Esophagus squamous epithelium (tissue), 5 donors: ENCODE measurements around the gene SAXO2. TPM values are rescaled to one million over a fixed set of nuclear protein-coding genes. Genes with fewer than 3 reads are reported as not detected.
"Not testable (repeated sequence)": the region's sequence is repeated elsewhere in the genome, so short reads cannot be mapped to it uniquely, and the experiment has no call there.

Experiments
- DNase-seq: peaks from one replicate; lab custom pipeline; 2025; lab: John Stamatoyannopoulos, UW
- H3K27ac ChIP-seq, 4 donors: fragments of 200-600 bp; sonication (generic); one replicate each; pipeline ENCODE4 v1.5.1; 2016 to 2019; ENCODE audit warnings: mild to moderate bottlenecking in 1 of 4
- H3K27me3 ChIP-seq, 4 donors: fragments of 200-600 bp; sonication (generic); 1 replicate in 3 of 4; 2 replicates in 1 of 4; pipeline versions ENCODE4 v1.5.1 to v1.6.0; 2017 to 2021; ENCODE audit warnings: antibody characterized with exemption in 1 of 4
- H3K36me3 ChIP-seq, 3 donors: fragments of 200-600 bp; sonication (generic); one replicate each; pipeline ENCODE4 v1.5.1; 2016 to 2019
- H3K4me1 ChIP-seq, 3 donors: fragments of 200-600 bp; sonication (generic); one replicate each; pipeline ENCODE4 v1.5.1; 2017 to 2019
- H3K4me3 ChIP-seq, 4 donors: fragments of 200-600 bp; sonication (generic); 1 replicate in 3 of 4; 2 replicates in 1 of 4; pipeline ENCODE4 v1.5.1; 2016 to 2019; ENCODE audit warnings: mild to moderate bottlenecking in 2 of 4, moderate library complexity in 1 of 4
- H3K9me3 ChIP-seq, 3 donors: fragments of 200-600 bp; sonication (generic); one replicate each; pipeline ENCODE4 v1.5.1; 2016 to 2019
- POLR2A ChIP-seq, 4 donors: fragments of 450-650 bp; IDR thresholded peaks; one replicate each; pipeline ENCODE4 v1.6.1; 2017; ENCODE audit warnings: antibody characterized with exemption in 4 of 4, mild to moderate bottlenecking in 4 of 4, moderate library complexity in 3 of 4
- WGBS, 2 donors: methylation state at CpG; one replicate each; pipeline ENCODE4 v1.1.5; 2018; 5-methylcytosine and 5-hydroxymethylcytosine counted together
- intact Hi-C: fragments of 100-400 bp; cut with DNase I; formaldehyde crosslinking; loops from one replicate; pipeline ENCODE4 v1.15.0; 2022
- total RNA-seq, 4 donors: library from RNA; depleted of rRNA; stranded (reverse); fragments of >200 nt; gene quantifications; one replicate each; pipeline ENCODE4 v1.1.0, GENCODE V29; 2016
- TF ChIP-seq, protein P1 (sequence below), 6 experiments: fragments of 450-650 bp in 4 of 6; fragments of 200-600 bp in 2 of 6; sonication (generic) in 2 of 6; IDR thresholded peaks; one replicate each; pipeline ENCODE4 v1.5.1; 2016 to 2019; ENCODE audit warnings: antibody characterized with exemption in 6 of 6, mild to moderate bottlenecking in 4 of 6, moderate library complexity in 4 of 6
- donor health status: DM: yes; HTN: yes; CAD: no.

The SAXO2 gene
- total RNA-seq, 4 donors from 2014 or later: 1.5 TPM; not detected in 3

DNA sequence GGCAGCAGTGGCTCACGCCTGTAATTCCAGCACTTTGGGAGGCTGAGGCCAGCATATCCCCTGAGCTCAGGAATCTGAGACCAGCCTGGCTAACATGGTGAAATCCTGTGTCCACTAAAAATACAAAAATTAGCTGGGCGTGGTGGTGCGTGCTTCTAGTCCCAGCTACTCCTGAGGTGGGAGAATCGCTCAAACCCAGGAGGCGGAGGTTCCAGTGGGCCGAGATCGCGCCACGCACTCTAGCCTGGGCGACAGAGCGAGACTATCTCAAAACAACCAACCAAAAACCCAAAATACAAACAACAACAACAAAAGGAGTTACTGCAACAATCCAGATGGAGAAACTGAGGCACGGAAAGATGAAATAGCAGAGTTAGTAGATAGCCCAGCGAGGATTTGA lies 35.4 kb downstream of the SAXO2 start:
- H3K9me3 ChIP-seq: no peaks in the 10 kb centered on the region
- no peak overlapping the region for H3K27ac ChIP-seq
- no peak overlapping the region for H3K4me3 ChIP-seq
- H3K36me3 ChIP-seq: no peaks in the 10 kb centered on the region
- intact Hi-C loops: no loop called here
- peaks cover 0 to 5% (median 0%) of the 10 kb centered on the region in 3 donors for H3K4me1 ChIP-seq
- TF ChIP-seq, protein P1, sequence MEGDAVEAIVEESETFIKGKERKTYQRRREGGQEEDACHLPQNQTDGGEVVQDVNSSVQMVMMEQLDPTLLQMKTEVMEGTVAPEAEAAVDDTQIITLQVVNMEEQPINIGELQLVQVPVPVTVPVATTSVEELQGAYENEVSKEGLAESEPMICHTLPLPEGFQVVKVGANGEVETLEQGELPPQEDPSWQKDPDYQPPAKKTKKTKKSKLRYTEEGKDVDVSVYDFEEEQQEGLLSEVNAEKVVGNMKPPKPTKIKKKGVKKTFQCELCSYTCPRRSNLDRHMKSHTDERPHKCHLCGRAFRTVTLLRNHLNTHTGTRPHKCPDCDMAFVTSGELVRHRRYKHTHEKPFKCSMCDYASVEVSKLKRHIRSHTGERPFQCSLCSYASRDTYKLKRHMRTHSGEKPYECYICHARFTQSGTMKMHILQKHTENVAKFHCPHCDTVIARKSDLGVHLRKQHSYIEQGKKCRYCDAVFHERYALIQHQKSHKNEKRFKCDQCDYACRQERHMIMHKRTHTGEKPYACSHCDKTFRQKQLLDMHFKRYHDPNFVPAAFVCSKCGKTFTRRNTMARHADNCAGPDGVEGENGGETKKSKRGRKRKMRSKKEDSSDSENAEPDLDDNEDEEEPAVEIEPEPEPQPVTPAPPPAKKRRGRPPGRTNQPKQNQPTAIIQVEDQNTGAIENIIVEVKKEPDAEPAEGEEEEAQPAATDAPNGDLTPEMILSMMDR (IDR thresholded peaks at IDR 0.05): no peak
- TF ChIP-seq POLR2A (IDR thresholded peaks at IDR 0.05): no peak
- DNase-seq: no peak
- H3K27me3 ChIP-seq: peaks cover 0 to 7% (median 0%) of the 10 kb centered on the region in 4 donors
- WGBS, 2 donors: 88 to 91% methylated on average over 11 to 13 of the region's 13 CpGs

GRCh38 chr15:82298520-82298919 lies 35.9 kb downstream of the SAXO2 start:
- DNase-seq: no peak

DNA sequence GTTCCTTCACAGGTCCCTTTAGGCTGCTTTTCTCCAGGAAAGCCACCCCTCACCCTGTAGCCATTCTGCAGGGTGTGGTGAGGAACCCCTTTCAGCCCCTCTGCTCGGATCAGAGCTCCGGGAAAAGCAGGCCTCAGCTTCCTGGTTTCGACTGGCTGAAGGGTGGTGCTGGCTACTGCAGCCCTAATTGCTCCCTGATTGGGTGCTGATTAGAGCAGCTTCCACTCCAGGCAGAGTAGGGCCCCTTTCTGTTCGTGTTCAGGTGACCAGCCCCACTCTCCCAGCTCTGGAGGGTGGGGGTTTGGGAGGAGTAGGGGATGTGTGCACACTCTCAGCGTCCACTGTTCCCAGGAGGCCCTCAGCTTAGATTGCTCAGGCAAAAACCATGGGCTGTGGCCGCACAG lies 36.9 kb downstream of the SAXO2 start:
- H3K4me1 ChIP-seq, intact Hi-C loops, H3K27me3 ChIP-seq, H3K9me3 ChIP-seq, H3K27ac ChIP-seq, H3K4me3 ChIP-seq, H3K36me3 ChIP-seq, DNase-seq: not testable (repeated sequence)
- 40% methylated on average over 1 of the region's 6 CpGs; no CpG with 5 or more reads in 1 of the 2 donors for WGBS, 2 donors

More at GRCh38 chr15:82298520-82298919, 35.9 kb downstream of the SAXO2 start:
- WGBS, 2 donors: 36% methylated on average over 11 of the region's 44 CpGs; no CpG with 5 or more reads in 1 of the 2 donors
- H3K4me1 ChIP-seq: peaks cover 0 to 5% (median 0%) of the 10 kb centered on the region in 3 donors
- no peaks in the 10 kb centered on the region for H3K36me3 ChIP-seq
- no peak overlapping the region for H3K4me3 ChIP-seq
- intact Hi-C loops: no loop called here
- TF ChIP-seq, protein P1 (IDR thresholded peaks at IDR 0.05): no peak
- no peak for TF ChIP-seq POLR2A (IDR thresholded peaks at IDR 0.05)
- peaks cover 0 to 7% (median 0%) of the 10 kb centered on the region in 4 donors for H3K27me3 ChIP-seq
- H3K27ac ChIP-seq: no peak overlapping the region
- H3K9me3 ChIP-seq: no peaks in the 10 kb centered on the region

GRCh38 chr15:82300326-82300725 lies 37.7 kb downstream of the SAXO2 start:
- DNase-seq, H3K4me3 ChIP-seq, H3K9me3 ChIP-seq, H3K27ac ChIP-seq, intact Hi-C loops, H3K36me3 ChIP-seq, H3K4me1 ChIP-seq, H3K27me3 ChIP-seq: not testable (repeated sequence)
- 50% methylated on average over 1 of the region's 6 CpGs; no CpG with 5 or more reads in 1 of the 2 donors for WGBS, 2 donors

- WGBS, 2 donors: 81 to 87% methylated on average over 4 to 7 of the region's 7 CpGs
- Histone ChIP-seq H3K4me1 (peaks cover 0 to 5% (median 0%) of the 10 kb centered on the region in 3 donors), H3K4me3 (no peak overlapping the region), H3K27ac (no peak overlapping the region), H3K27me3 (peaks cover 0 to 7% (median 0%) of the 10 kb centered on the region in 4 donors), H3K36me3 (no peaks in the 10 kb centered on the region), H3K9me3 (no peaks in the 10 kb centered on the region)
- DNase-seq: no peak
- TF ChIP-seq, protein P1 (IDR thresholded peaks at IDR 0.05): no peak
- no peak for TF ChIP-seq POLR2A (IDR thresholded peaks at IDR 0.05)
- intact Hi-C loops: no loop called here
Observed at GRCh38 chr15:82300883-82301282, 38.3 kb downstream of the SAXO2 start.

- WGBS, 2 donors: 80 to 82% methylated on average over 1 to 3 of the region's 3 CpGs
- Histone ChIP-seq H3K4me1 (peaks cover 0 to 5% (median 0%) of the 10 kb centered on the region in 3 donors), H3K4me3 (no peak overlapping the region), H3K27ac (no peak overlapping the region), H3K27me3 (peaks cover 0 to 7% (median 0%) of the 10 kb centered on the region in 4 donors), H3K9me3 (no peaks in the 10 kb centered on the region), H3K36me3 (no peaks in the 10 kb centered on the region)
- DNase-seq: no peak
- TF ChIP-seq POLR2A (IDR thresholded peaks at IDR 0.05): no peak
- TF ChIP-seq, protein P1 (IDR thresholded peaks at IDR 0.05): no peak
- intact Hi-C loops: no loop called here
Observed at GRCh38 chr15:82301296-82302016, 38.8 kb downstream of the SAXO2 start.
